A549 (cell line): ENCODE data around the gene SPP1.

Source experiments
- CBX2 ChIP-seq: fragments of 200-600 bp; sonication (generic); IDR thresholded peaks from 2 replicates; pipeline ENCODE4 v1.6.1; 2016; ENCODE audit warnings: low read depth, mild to moderate bottlenecking, borderline replicate concordance
- CTCF ChIP-seq: fragments of >200 bp; sonication (Bioruptor Twin); formaldehyde crosslinking; IDR thresholded peaks from 3 replicates; pipeline ENCODE4 v1.5.1; 2016
- ESRRA ChIP-seq: fragments of 150-350 bp; IDR thresholded peaks from 2 replicates; pipeline ENCODE4 v1.6.1; 2014; ENCODE audit warnings: mild to moderate bottlenecking, low read length, borderline replicate concordance
- POLR2A ChIP-seq: IDR thresholded peaks from 2 replicates; pipeline ENCODE4 v1.6.1; 2012; ENCODE audit warnings: mild to moderate bottlenecking, low read length
- POLR2AphosphoS2 ChIP-seq: conservative IDR thresholded peaks from 2 replicates; pipeline ENCODE4 v1.6.1; 2012; ENCODE audit warnings: low read length, improper control_type of control experiment, inconsistent platforms
- TF ChIP-seq, protein P1 (sequence below): fragments of 200-600 bp; sonication (generic); IDR thresholded peaks from 2 replicates; pipeline ENCODE4 v1.6.1; 2016; ENCODE audit warnings: antibody characterized with exemption, mild to moderate bottlenecking, moderate library complexity

- no peak for TF ChIP-seq CTCF
- no peak for TF ChIP-seq POLR2A
- TF ChIP-seq, protein P1, sequence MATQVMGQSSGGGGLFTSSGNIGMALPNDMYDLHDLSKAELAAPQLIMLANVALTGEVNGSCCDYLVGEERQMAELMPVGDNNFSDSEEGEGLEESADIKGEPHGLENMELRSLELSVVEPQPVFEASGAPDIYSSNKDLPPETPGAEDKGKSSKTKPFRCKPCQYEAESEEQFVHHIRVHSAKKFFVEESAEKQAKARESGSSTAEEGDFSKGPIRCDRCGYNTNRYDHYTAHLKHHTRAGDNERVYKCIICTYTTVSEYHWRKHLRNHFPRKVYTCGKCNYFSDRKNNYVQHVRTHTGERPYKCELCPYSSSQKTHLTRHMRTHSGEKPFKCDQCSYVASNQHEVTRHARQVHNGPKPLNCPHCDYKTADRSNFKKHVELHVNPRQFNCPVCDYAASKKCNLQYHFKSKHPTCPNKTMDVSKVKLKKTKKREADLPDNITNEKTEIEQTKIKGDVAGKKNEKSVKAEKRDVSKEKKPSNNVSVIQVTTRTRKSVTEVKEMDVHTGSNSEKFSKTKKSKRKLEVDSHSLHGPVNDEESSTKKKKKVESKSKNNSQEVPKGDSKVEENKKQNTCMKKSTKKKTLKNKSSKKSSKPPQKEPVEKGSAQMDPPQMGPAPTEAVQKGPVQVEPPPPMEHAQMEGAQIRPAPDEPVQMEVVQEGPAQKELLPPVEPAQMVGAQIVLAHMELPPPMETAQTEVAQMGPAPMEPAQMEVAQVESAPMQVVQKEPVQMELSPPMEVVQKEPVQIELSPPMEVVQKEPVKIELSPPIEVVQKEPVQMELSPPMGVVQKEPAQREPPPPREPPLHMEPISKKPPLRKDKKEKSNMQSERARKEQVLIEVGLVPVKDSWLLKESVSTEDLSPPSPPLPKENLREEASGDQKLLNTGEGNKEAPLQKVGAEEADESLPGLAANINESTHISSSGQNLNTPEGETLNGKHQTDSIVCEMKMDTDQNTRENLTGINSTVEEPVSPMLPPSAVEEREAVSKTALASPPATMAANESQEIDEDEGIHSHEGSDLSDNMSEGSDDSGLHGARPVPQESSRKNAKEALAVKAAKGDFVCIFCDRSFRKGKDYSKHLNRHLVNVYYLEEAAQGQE, result no peak
- no peak for TF ChIP-seq ESRRA
- TF ChIP-seq POLR2AphosphoS2, result no peak
- TF ChIP-seq CBX2, result no peak
These were observed 6.5 kb downstream of the SPP1 start for GRCh38 chr4:87982036-87982435.
